Left cardiac atrium (tissue), 4 donors: ENCODE measurements around the gene RNF166. TPM values are rescaled to one million over a fixed set of nuclear protein-coding genes. Genes with fewer than 3 reads are reported as not detected.

Experiments used
- ATAC-seq, 2 donors: fragments of 200-7000 bp; cut with Tn5 transposase; one replicate each; pipeline ENCODE4 v1.9.1; 2020; ENCODE audit warnings: mild to moderate bottlenecking in 2 of 2, moderate library complexity in 2 of 2
- DNase-seq: peaks from one replicate; pipeline ENCODE4 v3.0.0-alpha.2; 2020
- intact Hi-C, 2 donors: fragments of 100-400 bp; cut with DNase I; formaldehyde crosslinking; loops; one replicate each; pipeline versions ENCODE4 v1.14.1 to v1.15.1; 2022 to 2023
- total RNA-seq, 2 donors: library from RNA; stranded (reverse); fragmentation: NEBNext Ultra II Directional; extraction: Animal tissue kit (Norgen Biotek cat#: 25700); gene quantifications; one replicate each; pipeline ENCODE4 v1.2.1, GENCODE V29; 2021
- donor health status: DM: no; HTN: yes; CAD: no.
- donor health status: DM: no; HTN: yes; CAD: no; lungs with severe emphysema.
- donor health status: DM: yes; HTN: yes; CAD: no.
- donor health status: Dilated cardiomyopathy.

RNF166 gene
- total RNA-seq, 2 donors from 2014 or later = 18.3 to 20.1 TPM

DNA sequence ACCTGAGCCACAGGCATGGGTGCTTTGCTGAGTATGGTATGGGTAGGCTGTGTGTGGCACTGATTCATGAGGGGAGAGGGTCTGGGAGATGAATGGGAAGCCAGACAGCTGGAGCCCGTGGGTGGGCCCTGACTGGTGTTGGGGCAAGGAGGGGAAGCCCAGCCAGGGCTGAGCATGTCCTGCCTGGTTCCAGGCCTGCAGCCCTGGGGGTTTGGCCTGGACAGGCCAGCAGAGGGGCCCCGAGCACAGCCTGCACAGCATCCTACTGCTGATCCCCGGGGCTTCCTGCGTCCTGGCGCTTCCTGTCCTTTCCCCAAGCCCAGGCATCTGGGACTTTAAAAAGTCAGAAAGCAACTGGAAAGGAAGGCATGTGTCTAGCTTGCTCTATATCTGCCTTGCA, 38.7 kb downstream of the RNF166 start:
- no peak for DNase-seq
- intact Hi-C loops = no loop called here
- no peak for ATAC-seq

DNA sequence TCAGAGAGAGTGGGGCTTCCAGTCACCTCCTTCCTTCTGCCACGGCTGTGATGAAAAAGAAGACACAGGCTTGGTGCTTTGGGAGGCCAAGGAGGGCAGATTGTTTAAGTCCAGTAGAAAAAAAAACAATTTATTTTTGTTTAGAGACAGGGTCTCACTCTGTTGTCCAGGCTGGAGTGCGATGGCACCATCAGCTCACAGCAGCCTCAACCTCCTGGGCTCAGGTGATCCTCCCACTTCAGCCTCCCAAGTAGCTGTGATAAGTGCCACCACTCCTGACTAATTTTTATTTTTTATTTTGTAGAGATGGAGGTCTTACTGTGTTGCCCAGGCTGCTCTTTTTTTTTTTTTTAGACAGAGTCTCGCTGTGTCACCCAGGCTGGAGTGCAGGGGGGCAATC, 40.6 kb downstream of the RNF166 start:
- no peak for DNase-seq
- intact Hi-C loops = no loop called here
- ATAC-seq = no peak

DNA sequence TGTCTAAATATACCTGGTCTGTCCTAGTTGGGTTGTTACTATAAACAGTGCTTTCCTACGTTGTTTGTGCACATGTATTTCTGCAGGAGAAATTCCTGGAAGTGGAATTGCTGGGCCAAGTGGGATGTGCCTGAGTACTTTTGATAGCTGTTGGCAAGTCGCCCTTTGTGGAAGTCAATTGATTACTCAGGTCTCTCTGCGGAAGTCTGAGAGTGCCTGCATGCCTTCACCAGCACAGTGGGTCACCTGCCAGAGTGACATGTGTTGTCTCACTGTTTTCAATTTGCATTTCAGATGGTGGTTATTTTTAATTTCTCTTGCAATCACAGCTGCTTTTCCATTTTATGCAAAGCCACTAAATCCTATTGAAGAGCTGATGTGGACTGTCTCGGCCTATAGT, 41.1 kb downstream of the RNF166 start:
- intact Hi-C loops = no loop called here
- no peak for DNase-seq
- ATAC-seq = no peak

DNA sequence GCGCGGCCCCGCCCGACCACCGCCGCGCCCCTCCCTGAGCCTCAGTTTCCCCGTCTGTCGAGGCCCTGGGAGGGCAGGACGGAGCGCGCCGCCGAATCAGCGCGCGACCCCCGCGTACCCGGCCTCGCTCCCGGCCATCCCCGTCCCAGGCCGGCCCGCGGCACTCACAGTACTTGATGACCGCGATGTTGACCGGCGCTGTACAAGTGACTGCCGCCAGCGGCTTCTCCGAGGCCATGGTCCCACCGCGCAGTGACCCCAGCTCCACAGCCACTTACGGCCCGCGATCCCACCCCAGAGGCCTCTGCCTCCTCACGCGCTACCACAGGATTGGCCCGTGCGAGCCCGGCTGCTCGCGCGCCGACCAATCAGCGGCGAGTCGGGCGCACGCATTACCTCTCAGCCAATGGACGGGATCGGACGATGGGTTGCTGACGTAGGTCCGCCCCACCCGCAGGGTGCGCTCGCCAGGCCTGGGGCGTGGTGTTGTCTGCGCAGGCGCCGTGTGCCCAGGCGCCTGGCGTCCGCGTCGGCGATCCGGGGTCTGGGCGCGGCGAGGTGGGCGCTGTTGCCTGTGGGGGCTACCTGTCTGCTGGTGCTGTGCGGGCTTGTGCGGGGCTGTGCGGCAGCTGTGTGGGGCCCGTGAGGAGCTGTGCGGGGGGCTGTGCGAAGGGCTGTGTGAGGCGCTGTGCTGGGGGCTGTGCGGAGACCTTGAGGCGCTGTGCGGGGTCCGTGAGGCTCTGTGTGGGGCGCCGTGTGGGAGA, 43.2 kb downstream of the RNF166 start, which contains the start of gene MVD:
MVD (minus strand) TSS at position 249 of the 764 bp plus-strand sequence; CDS start at position 238, 11 bp downstream.
- peak; percentile 98 for DNase-seq
- ATAC-seq = peak; percentile 99
- intact Hi-C loops = no loop called here

DNA sequence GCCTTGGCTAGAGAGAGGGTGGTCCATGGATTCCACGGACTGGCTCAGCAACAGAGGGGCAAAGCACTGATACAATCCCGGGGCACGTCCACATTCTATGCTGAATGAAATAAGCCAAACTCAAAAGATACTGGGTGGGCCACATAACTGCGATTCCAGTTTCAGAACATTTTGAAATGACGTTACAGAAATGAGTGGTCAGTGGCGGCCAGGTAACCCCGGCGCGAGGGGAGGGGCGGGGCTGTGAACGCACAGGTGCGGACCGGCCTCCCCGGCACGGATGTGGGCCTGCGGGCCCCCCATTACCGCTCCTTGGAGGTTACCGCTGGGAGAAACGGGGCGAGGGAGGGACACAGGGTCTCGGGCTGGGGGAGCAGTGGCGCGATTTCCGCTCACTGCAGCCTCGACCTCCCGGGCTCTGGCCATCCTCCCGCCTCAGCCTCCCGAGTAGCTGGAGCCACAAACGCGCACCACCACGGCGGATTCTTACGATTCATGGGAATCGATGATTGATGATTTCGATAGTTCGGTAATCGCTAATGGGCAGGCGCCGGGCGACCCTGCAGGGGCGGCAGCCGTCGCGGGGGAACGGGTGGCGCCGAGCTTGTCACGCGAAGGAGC, 43.9 kb downstream of the RNF166 start:
- intact Hi-C loops = no loop called here
- ATAC-seq (peak in 1 of 2 donors; percentile 0), DNase-seq (no peak)

DNA sequence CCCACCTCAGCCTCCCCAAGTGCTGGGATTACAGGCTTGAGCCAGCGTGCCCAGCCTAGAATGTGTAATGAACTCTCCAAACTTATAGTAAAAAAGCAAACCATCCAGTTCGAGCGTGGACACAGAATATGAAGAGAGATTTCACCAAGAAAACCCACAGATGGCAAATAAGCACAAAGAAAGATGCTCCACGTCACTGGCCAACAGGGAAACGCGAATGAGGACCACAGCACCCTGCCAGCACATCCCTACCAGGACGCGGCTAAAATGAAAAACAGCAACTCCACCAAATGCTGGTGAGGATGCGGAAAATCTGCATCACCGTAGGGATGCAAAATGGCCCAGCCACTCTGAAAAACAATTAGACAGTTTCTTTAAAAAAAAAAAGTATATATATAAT, 44.7 kb downstream of the RNF166 start:
- ATAC-seq (no peak), DNase-seq (no peak)
- intact Hi-C loops = no loop called here

DNA sequence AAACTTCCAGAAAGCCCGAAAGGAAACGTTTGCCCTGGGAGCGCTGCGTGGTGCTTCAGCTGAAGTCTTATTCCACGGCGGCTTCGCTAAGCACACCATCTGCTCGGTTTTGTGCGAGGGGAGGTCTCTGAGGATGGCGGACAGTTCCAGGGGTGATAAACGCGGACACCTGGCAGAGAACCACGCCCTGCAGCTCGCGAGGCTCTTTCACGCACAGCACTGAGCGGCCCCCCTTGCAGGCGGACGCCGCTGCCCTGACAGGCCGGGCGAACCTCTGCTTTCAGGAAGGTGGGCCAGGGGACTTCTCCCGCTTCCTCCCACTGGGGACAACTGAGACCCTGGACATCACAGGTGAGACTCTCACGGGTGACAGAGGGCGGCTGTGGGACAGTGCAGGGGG, 47.0 kb downstream of the RNF166 start:
- intact Hi-C loops = no loop called here
- DNase-seq (no peak), ATAC-seq (no peak)

DNA sequence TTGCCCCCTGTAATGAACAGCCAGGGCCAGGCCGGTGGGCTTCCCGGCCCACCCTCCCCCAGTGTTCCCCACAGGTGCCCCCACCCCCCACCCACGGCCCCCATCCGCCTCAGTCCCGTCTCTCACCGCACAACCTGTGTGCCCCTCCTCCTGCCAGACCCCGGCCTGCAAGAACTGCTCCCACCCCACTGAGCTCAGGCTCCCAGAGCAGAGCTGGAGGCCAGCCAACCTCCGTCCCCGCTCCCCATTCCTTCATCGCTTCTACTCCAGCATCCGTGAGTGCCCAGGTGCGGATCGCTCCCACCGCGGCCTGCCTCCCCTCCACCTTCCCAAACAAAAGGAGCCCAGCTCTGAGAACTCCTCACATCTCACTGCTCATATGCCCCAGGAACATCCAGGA, 47.5 kb downstream of the RNF166 start:
- no peak for ATAC-seq

DNA sequence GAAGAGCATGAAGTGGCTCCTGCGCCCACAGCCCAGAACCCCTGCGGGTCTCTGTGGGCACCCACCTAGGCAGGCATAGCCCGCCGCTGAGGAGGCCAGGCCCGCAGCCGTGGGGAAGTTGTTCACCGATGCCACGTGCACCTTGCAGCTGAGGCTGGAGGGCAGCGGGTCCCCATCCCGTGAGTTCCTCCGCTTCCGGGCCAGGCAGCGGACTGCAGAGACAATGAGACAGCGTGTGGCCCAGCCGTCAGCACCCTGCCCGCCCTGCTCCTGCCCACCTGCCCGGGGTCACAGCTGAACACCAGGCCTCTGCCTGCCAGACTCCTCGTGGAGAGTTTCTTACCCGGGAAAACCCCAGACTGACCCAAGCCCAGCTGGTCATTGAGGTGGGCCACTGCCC, 48.8 kb downstream of the RNF166 start:
- intact Hi-C loops = no loop called here
- ATAC-seq (no peak), DNase-seq (no peak)

More for the DNA sequence above, 47.5 kb downstream of the RNF166 start:
- DNase-seq = no peak
- intact Hi-C loops = no loop called here

DNA sequence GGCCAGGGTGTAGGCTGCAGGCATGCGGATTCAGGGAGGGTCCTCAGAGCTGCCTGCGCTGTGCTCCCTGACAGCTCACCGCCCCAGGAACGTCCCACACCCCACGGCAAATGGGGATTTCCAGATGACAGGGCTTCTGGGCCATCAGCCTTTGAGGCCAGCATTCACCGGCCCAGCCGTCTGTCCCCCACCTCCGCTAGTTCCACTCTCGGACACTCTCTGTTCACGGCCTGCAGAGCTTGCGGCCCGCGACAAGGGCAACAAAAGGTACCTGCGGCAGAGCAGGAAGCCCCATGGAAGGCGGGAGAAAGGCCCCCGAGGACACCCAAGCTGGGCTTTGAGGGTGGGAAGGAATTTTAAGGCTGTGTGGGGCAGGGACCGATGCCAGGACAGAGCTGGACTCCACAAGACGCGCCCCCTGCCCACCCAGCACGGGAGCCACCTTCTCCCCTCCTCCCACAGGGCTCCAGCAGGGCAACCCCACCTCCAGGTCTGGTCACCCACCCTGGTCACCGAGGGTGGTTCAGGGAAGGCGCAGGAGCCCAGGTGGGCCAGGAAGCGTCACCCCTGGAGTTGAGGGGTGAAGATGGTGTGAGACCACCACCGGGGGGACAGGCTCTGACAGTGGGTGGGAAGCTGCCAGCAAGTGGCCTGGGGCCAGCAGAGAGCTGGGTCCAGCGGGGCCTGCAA, 49.8 kb downstream of the RNF166 start:
- DNase-seq = no peak
- intact Hi-C loops = no loop called here
- no peak for ATAC-seq

DNA sequence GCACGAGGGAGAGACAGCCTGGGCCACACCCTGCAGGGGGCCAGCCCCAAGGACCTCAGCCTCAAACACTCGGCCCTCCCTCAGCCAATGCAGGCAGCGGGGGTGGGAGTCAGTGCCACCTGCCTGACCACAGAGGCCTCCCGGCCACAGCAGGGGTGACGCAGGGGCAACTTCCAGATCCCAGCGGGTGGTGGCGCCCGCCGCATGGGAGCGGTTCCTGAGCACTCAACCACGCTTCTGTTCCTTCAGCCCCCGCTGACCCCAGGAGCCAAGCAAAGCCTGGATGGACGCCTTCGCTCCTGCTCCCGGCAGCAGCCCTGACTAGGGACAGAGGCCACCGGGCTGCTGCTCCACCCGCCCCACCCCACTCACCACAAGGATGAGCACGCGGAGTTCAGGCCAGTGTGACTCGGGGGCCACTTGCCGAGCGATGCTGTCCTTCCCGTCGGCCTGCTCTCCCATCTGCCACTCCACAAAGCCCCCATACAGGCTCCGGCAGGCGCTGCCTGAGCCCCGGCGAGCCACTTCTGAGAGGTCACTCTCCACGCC, 50.4 kb downstream of the RNF166 start:
- ATAC-seq = no peak
- DNase-seq = no peak
- intact Hi-C loops = no loop called here

DNA sequence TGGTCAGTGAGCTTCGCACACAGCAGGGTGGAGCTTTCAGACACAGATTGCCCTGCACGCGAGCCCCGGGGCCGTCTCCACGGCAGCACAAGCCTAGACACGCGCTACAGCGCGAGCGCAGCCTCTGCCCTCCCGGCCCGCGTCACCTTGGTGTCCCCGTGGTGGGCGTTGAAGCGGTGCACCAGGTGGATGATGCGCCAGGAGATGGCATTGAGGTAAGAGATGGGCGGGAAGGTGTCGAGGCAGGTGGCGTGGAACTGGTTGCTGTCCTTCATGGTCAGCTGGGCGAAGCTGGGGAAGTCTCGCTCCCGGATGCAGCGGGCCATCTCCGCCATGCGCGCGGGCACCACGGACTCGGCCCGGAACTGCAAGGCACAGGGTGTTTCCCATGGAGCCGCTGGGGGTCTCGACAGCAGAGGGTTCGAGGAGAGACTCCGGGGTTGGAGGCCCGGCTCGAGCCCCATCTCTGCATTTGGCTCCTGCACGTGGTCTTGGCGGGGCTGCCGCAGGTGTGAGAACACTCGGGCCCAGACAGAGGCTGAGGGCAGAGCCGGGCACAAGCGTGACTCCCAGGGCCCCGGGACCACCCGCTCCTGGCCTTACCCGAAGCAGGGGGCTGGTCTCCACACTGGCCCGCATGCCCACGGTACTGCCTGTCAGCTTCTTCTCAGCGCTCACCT, 51.0 kb downstream of the RNF166 start:
- ATAC-seq = no peak
- no peak for DNase-seq
- intact Hi-C loops = no loop called here

DNA sequence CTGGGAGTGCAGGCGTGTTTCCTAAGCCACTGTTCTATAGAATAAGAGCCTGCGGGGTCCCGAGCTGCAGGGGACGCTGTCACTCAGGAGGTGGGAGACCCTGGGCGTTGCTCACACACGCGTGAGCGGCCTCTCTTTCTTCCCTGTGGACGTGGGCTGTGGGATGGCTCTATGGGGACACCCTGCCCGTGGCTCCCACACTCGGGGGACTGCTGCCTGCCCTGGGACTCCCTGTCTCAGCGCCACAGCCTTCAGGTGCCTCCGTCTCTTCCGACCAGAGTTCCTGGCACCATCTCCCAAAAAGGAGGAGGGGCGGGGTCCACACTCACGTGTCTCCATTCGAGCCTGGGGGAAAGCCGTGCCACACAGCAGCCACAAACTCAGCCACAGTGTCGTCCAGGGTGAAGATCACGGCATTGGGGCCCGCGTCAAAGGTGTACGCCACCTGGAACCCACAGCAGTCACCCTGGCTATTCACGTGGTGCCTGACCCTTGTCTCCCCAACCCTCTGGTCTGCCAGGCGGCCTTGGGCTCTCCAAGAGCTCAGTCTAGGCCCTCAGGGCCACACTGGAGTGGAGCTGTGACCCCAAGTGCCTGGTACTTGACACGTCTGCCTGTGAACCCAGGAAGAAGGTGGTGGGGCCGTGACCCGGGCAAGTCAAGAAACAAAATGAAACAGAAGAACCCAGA, 51.7 kb downstream of the RNF166 start:
- no peak for ATAC-seq
- intact Hi-C loops = no loop called here
- DNase-seq = no peak

DNA sequence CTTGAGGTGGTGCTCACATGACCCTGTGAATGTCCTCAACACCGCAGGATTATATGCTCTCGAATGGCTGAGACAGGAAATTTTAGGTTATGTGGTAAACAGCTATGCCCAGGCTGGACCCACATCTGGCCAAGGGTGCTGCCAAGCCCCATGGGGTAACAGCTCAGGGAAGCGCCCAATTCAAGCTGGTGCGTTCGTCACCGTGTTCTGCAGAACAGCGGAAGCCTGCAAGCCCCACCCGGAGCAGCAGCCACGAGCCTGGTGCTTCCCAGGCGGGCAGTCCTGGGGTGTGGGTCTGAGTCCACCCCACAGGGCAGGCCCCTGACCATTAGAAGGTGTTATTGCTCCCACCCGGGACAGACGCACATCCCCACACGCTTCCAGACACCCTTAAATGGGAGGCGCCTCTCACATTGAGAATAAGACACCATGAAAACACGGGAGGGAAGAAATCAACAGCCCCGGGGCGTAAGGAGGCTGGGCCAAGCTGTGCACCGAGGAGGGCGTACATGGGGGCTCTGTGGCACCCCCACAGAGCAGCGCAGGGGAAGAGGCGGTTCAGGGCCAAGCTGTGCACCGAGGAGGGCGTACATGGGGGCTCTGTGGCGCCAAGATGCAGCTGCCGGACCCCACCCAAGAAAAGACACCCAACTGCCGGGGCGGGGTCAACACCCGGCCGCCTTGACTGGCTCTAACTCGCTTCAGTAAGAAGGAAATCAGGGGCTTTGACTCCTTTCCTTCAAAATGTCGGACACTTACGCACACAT, 52.4 kb downstream of the RNF166 start:
- intact Hi-C loops = no loop called here
- no peak for ATAC-seq
- DNase-seq = no peak

DNA sequence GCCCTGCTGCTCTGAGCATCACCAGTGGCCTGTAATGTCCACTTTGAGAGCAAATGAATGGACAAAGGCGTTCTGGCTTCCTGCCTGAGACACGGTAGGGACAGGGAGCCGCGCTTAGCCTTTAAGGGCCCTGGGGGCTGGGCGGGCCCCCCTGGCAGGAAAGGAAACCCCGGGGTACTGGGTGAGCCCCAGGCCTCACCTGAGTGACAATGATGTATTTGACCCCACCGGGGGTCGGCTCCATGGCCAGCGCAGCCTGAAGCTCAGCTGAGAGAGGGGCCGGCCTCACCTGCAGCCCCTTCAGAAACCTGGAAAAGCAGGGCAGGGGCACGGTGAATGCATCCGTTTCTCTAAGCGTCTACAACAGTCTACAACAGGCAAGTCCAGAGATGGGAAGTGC, 53.1 kb downstream of the RNF166 start:
- no peak for ATAC-seq
- intact Hi-C loops = no loop called here
- DNase-seq = no peak

DNA sequence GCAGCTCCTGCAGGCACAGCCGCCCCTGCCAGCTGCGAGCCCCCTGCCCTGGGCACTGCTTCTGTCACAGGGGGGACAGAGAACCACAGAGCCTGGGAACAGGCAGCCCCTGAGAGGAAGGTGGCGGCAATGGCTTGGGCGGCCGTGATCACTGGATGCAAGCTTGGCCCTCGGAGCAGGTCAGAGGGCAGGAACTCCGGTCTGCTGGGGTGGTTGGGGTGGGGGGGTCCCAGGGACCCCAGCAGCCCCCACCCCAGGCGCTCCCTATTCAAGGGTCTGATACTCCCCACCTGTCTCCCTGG, 53.5 kb downstream of the RNF166 start:
- intact Hi-C loops = no loop called here
- no peak for DNase-seq
- ATAC-seq = no peak

DNA sequence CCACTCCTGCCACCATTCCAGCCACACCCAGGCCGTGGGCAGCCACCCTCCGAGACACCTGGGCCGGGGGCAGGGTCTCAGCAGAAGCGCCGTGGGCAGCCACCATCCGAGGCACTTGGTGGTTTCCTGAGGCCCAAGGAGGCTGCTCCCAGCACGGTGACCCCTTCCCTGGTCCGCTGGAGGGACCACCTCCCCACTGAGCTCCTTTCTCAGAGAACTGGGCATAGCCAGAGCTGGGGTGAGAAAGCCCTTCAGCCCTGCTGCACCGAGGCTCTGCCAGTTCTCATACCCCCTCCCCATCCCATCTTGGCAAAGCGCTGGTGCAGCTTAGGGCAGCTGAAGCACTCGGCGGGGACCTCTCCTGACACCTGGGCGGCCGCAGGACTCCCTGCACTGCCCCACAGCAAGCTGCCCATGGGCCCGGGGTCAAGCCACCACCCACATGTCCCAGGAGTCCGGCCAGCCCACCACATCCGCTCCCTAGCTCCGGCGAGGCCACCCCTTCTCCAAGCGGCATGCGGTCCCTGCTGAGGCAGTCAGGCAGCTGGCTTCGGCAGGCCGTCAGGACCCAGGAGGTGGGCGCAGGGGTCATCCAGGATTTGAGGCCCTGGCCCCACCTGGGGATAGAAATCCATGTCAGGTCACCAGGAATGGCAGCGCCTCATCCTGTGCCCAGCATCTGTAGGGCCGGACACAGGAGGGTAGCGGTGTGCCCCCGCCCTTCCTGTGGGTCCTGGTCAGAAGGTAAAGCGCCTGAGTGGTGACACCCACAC, 54.0 kb downstream of the RNF166 start:
- intact Hi-C loops = no loop called here
- no peak for DNase-seq
- ATAC-seq = no peak
